Breast epithelium (tissue), 4 donors: ENCODE measurements around the gene THSD7B. TPM values are rescaled to one million over a fixed set of nuclear protein-coding genes. Genes with fewer than 3 reads are reported as not detected.

ENCODE experiments used
- DNase-seq, 2 donors: peaks; one replicate each; pipeline ENCODE4 v3.0.0-alpha.2; 2019; ENCODE audit warnings: low spot score in 2 of 2
- H3K27ac ChIP-seq, 2 donors: fragments of 200-600 bp; sonication (generic) in 1 of 2; one replicate each; pipeline ENCODE4 v1.5.1; 2016 to 2019; ENCODE audit warnings: mild to moderate bottlenecking in 1 of 2
- H3K27me3 ChIP-seq, 2 donors: fragments of 200-600 bp; sonication (generic) in 1 of 2; one replicate each; pipeline versions ENCODE4 v1.5.1 to v1.6.0; 2017 to 2019; ENCODE audit warnings: control low read depth in 1 of 2, mild to moderate bottlenecking in 1 of 2
- H3K36me3 ChIP-seq: fragments of 200-600 bp; one replicate; pipeline ENCODE4 v1.5.1; 2019
- H3K4me1 ChIP-seq, 2 donors: fragments of 200-600 bp; sonication (generic); one replicate each; pipeline ENCODE4 v1.5.1; 2016 to 2019; ENCODE audit warnings: control low read depth in 1 of 2
- H3K4me3 ChIP-seq, 3 donors: fragments of 200-600 bp; sonication (generic); 1 replicate in 2 of 3; 2 replicates in 1 of 3; pipeline ENCODE4 v1.5.1; 2016 to 2019; ENCODE audit warnings: mild to moderate bottlenecking in 3 of 3, moderate library complexity in 2 of 3
- H3K9me3 ChIP-seq, 2 donors: fragments of 200-600 bp; sonication (generic) in 1 of 2; one replicate each; pipeline ENCODE4 v1.5.1; 2016 to 2019; ENCODE audit warnings: control low read depth in 1 of 2
- CTCF ChIP-seq, 3 donors: fragments of 450-650 bp; IDR thresholded peaks; one replicate each; pipeline ENCODE4 v1.5.1; 2016 to 2017; ENCODE audit warnings: antibody characterized with exemption in 3 of 3, mild to moderate bottlenecking in 3 of 3, moderate library complexity in 3 of 3
- POLR2A ChIP-seq: fragments of 450-650 bp; IDR thresholded peaks from one replicate; pipeline ENCODE4 v1.6.1; 2016; ENCODE audit warnings: antibody characterized with exemption, mild to moderate bottlenecking, moderate library complexity
- POLR2AphosphoS5 ChIP-seq, 3 donors: sonication (generic); formaldehyde crosslinking; IDR thresholded peaks; one replicate each; pipeline ENCODE4 v1.6.1; 2017; ENCODE audit warnings: antibody characterized with exemption in 3 of 3
- intact Hi-C: fragments of 100-400 bp; cut with DNase I; formaldehyde crosslinking; loops from one replicate; pipeline ENCODE4 v1.15.1; 2023; ENCODE audit warnings: low total_unique reads
- total RNA-seq, 3 donors: library from RNA; depleted of rRNA; stranded (reverse); fragments of >200 nt; gene quantifications; one replicate each; pipeline ENCODE4 v1.1.0, GENCODE V29; 2016

The THSD7B gene
- total RNA-seq, 3 donors from 2014 or later: 0.73 to 3.3 (median 2.1) TPM

- no peaks in the 10 kb centered on the region for H3K27me3 ChIP-seq
- intact Hi-C loops: no loop called here
These were observed 702.0 kb downstream of the THSD7B start for GRCh38 chr2:137467246-137467862.

GRCh38 chr2:137493261-137493660 lies 727.9 kb downstream of the THSD7B start:
- Histone ChIP-seq H3K9me3 (no peaks in the 10 kb centered on the region), H3K4me3 (no peak overlapping the region), H3K27me3 (no peaks in the 10 kb centered on the region), H3K27ac (no peak overlapping the region), H3K36me3 (no peaks in the 10 kb centered on the region), H3K4me1 (no peaks in the 10 kb centered on the region)
- DNase-seq: no peak
- intact Hi-C loops: no loop called here
- no peak for TF ChIP-seq CTCF (IDR thresholded peaks at IDR 0.05)
- TF ChIP-seq POLR2A: no peak
- TF ChIP-seq POLR2AphosphoS5 (IDR thresholded peaks at IDR 0.05): no peak

More at GRCh38 chr2:137467246-137467862, 702.0 kb downstream of the THSD7B start:
- TF ChIP-seq CTCF (IDR thresholded peaks at IDR 0.05) (peak in 1 of 3 donors; percentile 33), POLR2AphosphoS5 (IDR thresholded peaks at IDR 0.05) (no peak)
- Histone ChIP-seq H3K27ac (no peak overlapping the region), H3K4me1 (no peaks in the 10 kb centered on the region), H3K36me3 (no peaks in the 10 kb centered on the region), H3K9me3 (no peaks in the 10 kb centered on the region), H3K4me3 (no peak overlapping the region)
- no peak for DNase-seq

GRCh38 chr2:137500599-137500998 lies 735.3 kb downstream of the THSD7B start:
- no peaks in the 10 kb centered on the region for H3K9me3 ChIP-seq
- intact Hi-C loops: no loop called here
- TF ChIP-seq CTCF (IDR thresholded peaks at IDR 0.05): no peak
- TF ChIP-seq POLR2A: no peak
- no peak for TF ChIP-seq POLR2AphosphoS5 (IDR thresholded peaks at IDR 0.05)
- H3K4me1 ChIP-seq: no peaks in the 10 kb centered on the region
- no peak overlapping the region for H3K4me3 ChIP-seq
- no peak for DNase-seq
- no peak overlapping the region for H3K27ac ChIP-seq
- no peaks in the 10 kb centered on the region for H3K36me3 ChIP-seq
- no peaks in the 10 kb centered on the region for H3K27me3 ChIP-seq

- no peaks in the 10 kb centered on the region for H3K9me3 ChIP-seq
- no peak overlapping the region for H3K4me3 ChIP-seq
- H3K27me3 ChIP-seq: no peaks in the 10 kb centered on the region
- TF ChIP-seq POLR2A (no peak), POLR2AphosphoS5 (IDR thresholded peaks at IDR 0.05) (no peak), CTCF (IDR thresholded peaks at IDR 0.05) (no peak)
- intact Hi-C loops: no loop called here
- H3K27ac ChIP-seq: no peak overlapping the region
- DNase-seq: no peak
- H3K36me3 ChIP-seq: no peaks in the 10 kb centered on the region
- no peaks in the 10 kb centered on the region for H3K4me1 ChIP-seq
These were observed 741.9 kb downstream of the THSD7B start for GRCh38 chr2:137507237-137507636.

GRCh38 chr2:137508739-137509384 lies 743.5 kb downstream of the THSD7B start:
- Histone ChIP-seq H3K4me3 (no peak overlapping the region), H3K27ac (no peak overlapping the region), H3K4me1 (no peaks in the 10 kb centered on the region), H3K36me3 (no peaks in the 10 kb centered on the region), H3K9me3 (no peaks in the 10 kb centered on the region), H3K27me3 (no peaks in the 10 kb centered on the region)
- DNase-seq: no peak
- TF ChIP-seq POLR2AphosphoS5 (IDR thresholded peaks at IDR 0.05) (no peak), CTCF (IDR thresholded peaks at IDR 0.05) (no peak), POLR2A (no peak)
- intact Hi-C loops: no loop called here
